GM23338 (cell line): ENCODE results near the gene PNMA1. TPM values are rescaled to one million over a fixed set of nuclear protein-coding genes. Genes with fewer than 3 reads are reported as not detected.
A peak's percentile ranks its signal among the peaks of the same experiment; 100 is the strongest.

Experiments
- ATAC-seq: fragments of 200-7000 bp; cut with Tn5 transposase; 3 replicates; pipeline ENCODE4 v1.9.1; 2020
- DNase-seq: peaks from one replicate; pipeline ENCODE4 v3.0.0-alpha.2; 2015; ENCODE audit warnings: low spot score
- H2AFZ ChIP-seq: fragments of 200-600 bp; sonication (generic); 2 replicates; pipeline ENCODE4 v1.8.0; 2016; ENCODE audit warnings: antibody characterized with exemption, mild to moderate bottlenecking, moderate library complexity
- H3F3A ChIP-seq: fragments of 200-600 bp; sonication (generic); replicated peaks from 2 replicates; pipeline ENCODE4 v1.8.0; 2017; ENCODE audit warnings: antibody characterized with exemption, mixed run types, low read depth
- H3K27ac ChIP-seq: fragments of 200-600 bp; sonication (generic); 2 replicates; pipeline ENCODE4 v1.6.1; 2016; ENCODE audit warnings: low read depth
- H3K27me3 ChIP-seq: fragments of 200-600 bp; sonication (generic); 2 replicates; pipeline ENCODE4 v1.8.0; 2016; ENCODE audit warnings: mild to moderate bottlenecking, mixed run types, moderate library complexity; ENCODE audit not compliant: insufficient read depth
- H3K36me3 ChIP-seq: fragments of 200-600 bp; sonication (generic); 2 replicates; pipeline ENCODE4 v1.8.0; 2016; ENCODE audit warnings: mild to moderate bottlenecking; ENCODE audit not compliant: insufficient read depth
- H3K4me1 ChIP-seq: fragments of 200-600 bp; sonication (generic); 2 replicates; pipeline ENCODE4 v1.8.0; 2016; ENCODE audit warnings: mild to moderate bottlenecking, moderate library complexity; ENCODE audit not compliant: insufficient read depth
- H3K4me2 ChIP-seq: fragments of 200-600 bp; sonication (generic); 2 replicates; pipeline ENCODE4 v1.7.1; 2017; ENCODE audit warnings: mixed run types
- H3K4me3 ChIP-seq: fragments of 200-600 bp; sonication (generic); 2 replicates; pipeline ENCODE4 v1.6.1; 2016; ENCODE audit warnings: mixed run types
- H3K79me2 ChIP-seq: fragments of 200-600 bp; sonication (generic); replicated peaks from 2 replicates; pipeline ENCODE4 v1.8.0; 2017; ENCODE audit warnings: mild to moderate bottlenecking; ENCODE audit not compliant: insufficient read depth
- H3K9me2 ChIP-seq: fragments of 200-600 bp; sonication (generic); 2 replicates; pipeline ENCODE4 v1.8.0; 2017; ENCODE audit not compliant: insufficient read depth
- H4K20me1 ChIP-seq: fragments of 200-600 bp; sonication (generic); replicated peaks from 2 replicates; pipeline ENCODE4 v1.8.0; 2017; ENCODE audit warnings: mild to moderate bottlenecking; ENCODE audit not compliant: insufficient read depth
- H3K27ac Mint-ChIP-seq: 2 replicates; pipeline ENCODE4 v1.8.0; 2020; ENCODE audit warnings: inconsistent platforms, mild to moderate bottlenecking, moderate library complexity, mixed read lengths
- H3K27me3 Mint-ChIP-seq: 3 replicates; pipeline ENCODE4 v1.8.0; 2022; ENCODE audit warnings: low read depth, mild to moderate bottlenecking, moderate library complexity, mixed read lengths, inconsistent platforms; ENCODE audit not compliant: insufficient read depth, poor library complexity
- H3K36me3 Mint-ChIP-seq: 3 replicates; pipeline ENCODE4 v1.8.0; 2021; ENCODE audit warnings: low read depth, mild to moderate bottlenecking, inconsistent platforms, moderate library complexity, mixed read lengths
- H3K4me1 Mint-ChIP-seq: 3 replicates; pipeline ENCODE4 v1.8.0; 2020; ENCODE audit warnings: mild to moderate bottlenecking, inconsistent platforms, mixed read lengths
- H3K4me3 Mint-ChIP-seq: 3 replicates; pipeline ENCODE4 v1.8.0; 2021; ENCODE audit warnings: moderate library complexity, mild to moderate bottlenecking, inconsistent platforms, mixed read lengths
- H3K9me3 Mint-ChIP-seq: 3 replicates; pipeline ENCODE4 v1.8.0; 2020; ENCODE audit warnings: moderate library complexity, mild to moderate bottlenecking, inconsistent platforms, mixed read lengths
- CREB1 ChIP-seq: fragments of 250-450 bp; sonication (Bioruptor Pico); IDR thresholded peaks from 2 replicates; pipeline ENCODE4 v1.5.0; 2020; ENCODE audit warnings: low read depth, mild to moderate bottlenecking, moderate library complexity
- CTCF ChIP-seq, 2 experiments: fragments of 200-600 bp in 1 of 2; sonication (generic) in 1 of 2; conservative IDR thresholded peaks; 2 replicates each; pipeline versions ENCODE4 v1.5.1 to v1.6.1; 2016 to 2017; ENCODE audit warnings: antibody characterized with exemption in 2 of 2, low read depth in 2 of 2, mild to moderate bottlenecking in 2 of 2, moderate library complexity in 1 of 2
- ETS1 ChIP-seq: IDR thresholded peaks from 2 replicates; pipeline ENCODE4 v1.6.1; 2016; ENCODE audit warnings: antibody characterized with exemption
- EZH2 ChIP-seq: fragments of 200-600 bp; sonication (generic); IDR thresholded peaks from one replicate; pipeline ENCODE4 v1.8.0; 2017; ENCODE audit warnings: antibody characterized with exemption, mild to moderate bottlenecking, low read depth; ENCODE audit not compliant: unreplicated experiment
- EZH2phosphoT487 ChIP-seq: fragments of 200-600 bp; sonication (generic); IDR thresholded peaks from one replicate; pipeline ENCODE4 v1.8.1; 2018; ENCODE audit warnings: antibody characterized with exemption; ENCODE audit not compliant: unreplicated experiment
- JUNB ChIP-seq: IDR thresholded peaks from one replicate; pipeline ENCODE4 v1.6.1; 2016; ENCODE audit warnings: antibody characterized with exemption; ENCODE audit not compliant: unreplicated experiment
- NANOG ChIP-seq: IDR thresholded peaks from 2 replicates; pipeline ENCODE4 v1.6.1; 2016; ENCODE audit warnings: antibody characterized with exemption, borderline replicate concordance
- POLR2AphosphoS5 ChIP-seq: IDR thresholded peaks from 2 replicates; pipeline ENCODE4 v1.6.1; 2016; ENCODE audit warnings: antibody characterized with exemption, low read depth
- REST ChIP-seq: IDR thresholded peaks from one replicate; pipeline ENCODE4 v1.6.1; 2018; ENCODE audit warnings: antibody characterized with exemption; ENCODE audit not compliant: unreplicated experiment
- STAT1 ChIP-seq: IDR thresholded peaks from one replicate; pipeline ENCODE4 v1.6.1; 2016; ENCODE audit warnings: antibody characterized with exemption; ENCODE audit not compliant: unreplicated experiment
- ZNF114 ChIP-seq: fragments of 250-450 bp; sonication (Bioruptor Pico); IDR thresholded peaks from 2 replicates; pipeline ENCODE4 v1.5.0; 2020; ENCODE audit warnings: mild to moderate bottlenecking, moderate library complexity
- ZNF331 ChIP-seq: fragments of 250-450 bp; sonication (Bioruptor Pico); IDR thresholded peaks from 2 replicates; pipeline ENCODE4 v1.5.0; 2020; ENCODE audit warnings: low read depth, mild to moderate bottlenecking, moderate library complexity
- polyA plus RNA-seq: library from polyadenylated mRNA; unstranded; fragments of >200 nt; fragmentation: Nextera tagmentation; extraction: Ambion mirVana; gene quantifications from 2 replicates; pipeline ENCODE4 v1.2.1, GENCODE V29; 2016
- total RNA-seq: library from RNA; depleted of rRNA; stranded (reverse); fragments of >200 nt; shearing (Covaris generic); gene quantifications from 2 replicates; pipeline ENCODE4 v1.2.3, GENCODE V29; 2014
- TF ChIP-seq, protein P1 (sequence below): fragments of 250-450 bp; sonication (Bioruptor Pico); IDR thresholded peaks from 2 replicates; pipeline ENCODE4 v1.5.0; 2020; ENCODE audit warnings: mild to moderate bottlenecking, moderate library complexity

The PNMA1 gene
- total and polyA plus RNA-seq, 2 experiments from 2014 or later, result 18.2 to 32.9 TPM

- TF ChIP-seq, protein P1, sequence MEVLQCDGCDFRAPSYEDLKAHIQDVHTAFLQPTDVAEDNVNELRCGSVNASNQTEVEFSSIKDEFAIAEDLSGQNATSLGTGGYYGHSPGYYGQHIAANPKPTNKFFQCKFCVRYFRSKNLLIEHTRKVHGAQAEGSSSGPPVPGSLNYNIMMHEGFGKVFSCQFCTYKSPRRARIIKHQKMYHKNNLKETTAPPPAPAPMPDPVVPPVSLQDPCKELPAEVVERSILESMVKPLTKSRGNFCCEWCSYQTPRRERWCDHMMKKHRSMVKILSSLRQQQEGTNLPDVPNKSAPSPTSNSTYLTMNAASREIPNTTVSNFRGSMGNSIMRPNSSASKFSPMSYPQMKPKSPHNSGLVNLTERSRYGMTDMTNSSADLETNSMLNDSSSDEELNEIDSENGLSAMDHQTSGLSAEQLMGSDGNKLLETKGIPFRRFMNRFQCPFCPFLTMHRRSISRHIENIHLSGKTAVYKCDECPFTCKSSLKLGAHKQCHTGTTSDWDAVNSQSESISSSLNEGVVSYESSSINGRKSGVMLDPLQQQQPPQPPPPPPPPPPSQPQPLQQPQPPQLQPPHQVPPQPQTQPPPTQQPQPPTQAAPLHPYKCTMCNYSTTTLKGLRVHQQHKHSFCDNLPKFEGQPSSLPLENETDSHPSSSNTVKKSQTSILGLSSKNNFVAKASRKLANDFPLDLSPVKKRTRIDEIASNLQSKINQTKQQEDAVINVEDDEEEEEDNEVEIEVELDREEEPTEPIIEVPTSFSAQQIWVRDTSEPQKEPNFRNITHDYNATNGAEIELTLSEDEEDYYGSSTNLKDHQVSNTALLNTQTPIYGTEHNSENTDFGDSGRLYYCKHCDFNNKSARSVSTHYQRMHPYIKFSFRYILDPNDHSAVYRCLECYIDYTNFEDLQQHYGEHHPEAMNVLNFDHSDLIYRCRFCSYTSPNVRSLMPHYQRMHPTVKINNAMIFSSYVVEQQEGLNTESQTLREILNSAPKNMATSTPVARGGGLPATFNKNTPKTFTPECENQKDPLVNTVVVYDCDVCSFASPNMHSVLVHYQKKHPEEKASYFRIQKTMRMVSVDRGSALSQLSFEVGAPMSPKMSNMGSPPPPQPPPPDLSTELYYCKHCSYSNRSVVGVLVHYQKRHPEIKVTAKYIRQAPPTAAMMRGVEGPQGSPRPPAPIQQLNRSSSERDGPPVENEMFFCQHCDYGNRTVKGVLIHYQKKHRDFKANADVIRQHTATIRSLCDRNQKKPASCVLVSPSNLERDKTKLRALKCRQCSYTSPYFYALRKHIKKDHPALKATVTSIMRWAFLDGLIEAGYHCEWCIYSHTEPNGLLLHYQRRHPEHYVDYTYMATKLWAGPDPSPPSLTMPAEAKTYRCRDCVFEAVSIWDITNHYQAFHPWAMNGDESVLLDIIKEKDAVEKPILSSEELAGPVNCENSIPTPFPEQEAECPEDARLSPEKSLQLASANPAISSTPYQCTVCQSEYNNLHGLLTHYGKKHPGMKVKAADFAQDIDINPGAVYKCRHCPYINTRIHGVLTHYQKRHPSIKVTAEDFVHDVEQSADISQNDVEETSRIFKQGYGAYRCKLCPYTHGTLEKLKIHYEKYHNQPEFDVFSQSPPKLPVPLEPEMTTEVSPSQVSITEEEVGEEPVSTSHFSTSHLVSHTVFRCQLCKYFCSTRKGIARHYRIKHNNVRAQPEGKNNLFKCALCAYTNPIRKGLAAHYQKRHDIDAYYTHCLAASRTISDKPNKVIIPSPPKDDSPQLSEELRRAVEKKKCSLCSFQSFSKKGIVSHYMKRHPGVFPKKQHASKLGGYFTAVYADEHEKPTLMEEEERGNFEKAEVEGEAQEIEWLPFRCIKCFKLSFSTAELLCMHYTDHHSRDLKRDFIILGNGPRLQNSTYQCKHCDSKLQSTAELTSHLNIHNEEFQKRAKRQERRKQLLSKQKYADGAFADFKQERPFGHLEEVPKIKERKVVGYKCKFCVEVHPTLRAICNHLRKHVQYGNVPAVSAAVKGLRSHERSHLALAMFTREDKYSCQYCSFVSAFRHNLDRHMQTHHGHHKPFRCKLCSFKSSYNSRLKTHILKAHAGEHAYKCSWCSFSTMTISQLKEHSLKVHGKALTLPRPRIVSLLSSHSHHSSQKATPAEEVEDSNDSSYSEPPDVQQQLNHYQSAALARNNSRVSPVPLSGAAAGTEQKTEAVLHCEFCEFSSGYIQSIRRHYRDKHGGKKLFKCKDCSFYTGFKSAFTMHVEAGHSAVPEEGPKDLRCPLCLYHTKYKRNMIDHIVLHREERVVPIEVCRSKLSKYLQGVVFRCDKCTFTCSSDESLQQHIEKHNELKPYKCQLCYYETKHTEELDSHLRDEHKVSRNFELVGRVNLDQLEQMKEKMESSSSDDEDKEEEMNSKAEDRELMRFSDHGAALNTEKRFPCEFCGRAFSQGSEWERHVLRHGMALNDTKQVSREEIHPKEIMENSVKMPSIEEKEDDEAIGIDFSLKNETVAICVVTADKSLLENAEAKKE (CRISPR knock-in tag), result no peak
- TF ChIP-seq REST (no peak), STAT1 (no peak), POLR2AphosphoS5 (no peak), NANOG (no peak), ETS1 (no peak), EZH2phosphoT487 (no peak), CTCF (conservative IDR thresholded peaks at IDR 0.05; ENCODE audit: low read depth in 2 of 2) (no peak), ZNF331 (CRISPR knock-in tag) (no peak), ZNF114 (CRISPR knock-in tag) (no peak), CREB1 (no peak), EZH2 (no peak), JUNB (no peak)
- H3K4me3 Mint-ChIP-seq, result 0 out of 3 replicates have a peak overlapping the region, but pooled peaks have one; percentile 73
- no peak overlapping the region for H3K4me2 ChIP-seq
- no peaks in the 10 kb centered on the region for H3K9me2 ChIP-seq
- no peaks in the 10 kb centered on the region for H3K36me3 ChIP-seq
- no peak overlapping the region for H3K4me3 ChIP-seq
- H4K20me1 ChIP-seq, result peaks cover 11% of the 10 kb centered on the region
- no peak overlapping the region for H2AFZ ChIP-seq
- peaks cover 25% of the 10 kb centered on the region for H3K4me1 ChIP-seq
- H3K79me2 ChIP-seq, result peaks cover 32% of the 10 kb centered on the region
- peaks cover 34% of the 10 kb centered on the region for H3K27me3 ChIP-seq
- no peaks in the 10 kb centered on the region; the same call in 2 of the 3 replicates for H3K36me3 Mint-ChIP-seq
- DNase-seq (no peak), ATAC-seq (no peak)
- H3K27ac Mint-ChIP-seq, result no peak overlapping the region
- H3K4me1 Mint-ChIP-seq, result peaks cover 71% of the 10 kb centered on the region
- H3K27ac ChIP-seq, result no peak overlapping the region
- no peaks in the 10 kb centered on the region; the same call in 2 of the 3 replicates for H3K9me3 Mint-ChIP-seq
- H3F3A ChIP-seq, result 0 out of 2 replicates have a peak, but pooled peaks cover 8% of the 10 kb centered on the region
- peaks cover 40% of the 10 kb centered on the region for H3K27me3 Mint-ChIP-seq
These were observed 43.2 kb upstream of the PNMA1 start for GRCh38 chr14:73757381-73757780.
